HG02852 (cell line): Measurements from ENCODE around the gene CPXM1.

Source experiments
- ATAC-seq: cut with Tn5 transposase; IDR thresholded peaks from one replicate; pipeline ENCODE4 v1.9.1; 2021; ENCODE audit warnings: mild to moderate bottlenecking, moderate library complexity; ENCODE audit not compliant: unreplicated experiment

The CPXM1 gene

GRCh38 chr20:2750491-2751251 lies 49.8 kb downstream of the CPXM1 start:
- no peak for ATAC-seq

- ATAC-seq: no peak
Measured at GRCh38 chr20:2749951-2750490, 50.4 kb downstream of the CPXM1 start.

GRCh38 chr20:2749343-2749950 lies 51.0 kb downstream of the CPXM1 start:
- ATAC-seq: no peak

GRCh38 chr20:2748551-2749342 lies 51.7 kb downstream of the CPXM1 start:
- no peak for ATAC-seq

GRCh38 chr20:2747676-2748235 lies 52.7 kb downstream of the CPXM1 start:
- no peak for ATAC-seq

GRCh38 chr20:2746636-2747265 lies 53.7 kb downstream of the CPXM1 start:
- no peak for ATAC-seq

GRCh38 chr20:2745936-2746635 lies 54.3 kb downstream of the CPXM1 start:
- no peak for ATAC-seq

- no peak for ATAC-seq
Measured at GRCh38 chr20:2745060-2745910, 55.1 kb downstream of the CPXM1 start.
